Esophagus squamous epithelium (tissue), 4 donors: ENCODE results near the gene SRGAP1.

Experiments used
- CTCF ChIP-seq, 6 experiments: fragments of 450-650 bp in 4 of 6; fragments of 200-600 bp in 2 of 6; sonication (generic) in 2 of 6; IDR thresholded peaks; one replicate each; pipeline ENCODE4 v1.5.1; 2016 to 2019; ENCODE audit warnings: antibody characterized with exemption in 6 of 6, mild to moderate bottlenecking in 4 of 6, moderate library complexity in 4 of 6
- POLR2A ChIP-seq, 4 donors: fragments of 450-650 bp; IDR thresholded peaks; one replicate each; pipeline ENCODE4 v1.6.1; 2017; ENCODE audit warnings: antibody characterized with exemption in 4 of 4, mild to moderate bottlenecking in 4 of 4, moderate library complexity in 3 of 4

GRCh38 chr12:63897931-63898330, 53.4 kb downstream of the SRGAP1 start:
- TF ChIP-seq POLR2A (IDR thresholded peaks at IDR 0.05) (no peak), CTCF (IDR thresholded peaks at IDR 0.05) (no peak)
